GM23338 (cell line): ENCODE measurements around the gene UQCRC1. TPM values are rescaled to one million over a fixed set of nuclear protein-coding genes. Genes with fewer than 3 reads are reported as not detected.

Experiments used
- ATAC-seq: fragments of 200-7000 bp; cut with Tn5 transposase; 3 replicates; pipeline ENCODE4 v1.9.1; 2020
- DNase-seq: peaks from one replicate; pipeline ENCODE4 v3.0.0-alpha.2; 2015; ENCODE audit warnings: low spot score
- H2AFZ ChIP-seq: fragments of 200-600 bp; sonication (generic); 2 replicates; pipeline ENCODE4 v1.8.0; 2016; ENCODE audit warnings: antibody characterized with exemption, mild to moderate bottlenecking, moderate library complexity
- H3F3A ChIP-seq: fragments of 200-600 bp; sonication (generic); replicated peaks from 2 replicates; pipeline ENCODE4 v1.8.0; 2017; ENCODE audit warnings: antibody characterized with exemption, mixed run types, low read depth
- H3K27ac ChIP-seq: fragments of 200-600 bp; sonication (generic); 2 replicates; pipeline ENCODE4 v1.6.1; 2016; ENCODE audit warnings: low read depth
- H3K27me3 ChIP-seq: fragments of 200-600 bp; sonication (generic); 2 replicates; pipeline ENCODE4 v1.8.0; 2016; ENCODE audit warnings: mild to moderate bottlenecking, mixed run types, moderate library complexity; ENCODE audit not compliant: insufficient read depth
- H3K36me3 ChIP-seq: fragments of 200-600 bp; sonication (generic); 2 replicates; pipeline ENCODE4 v1.8.0; 2016; ENCODE audit warnings: mild to moderate bottlenecking; ENCODE audit not compliant: insufficient read depth
- H3K4me1 ChIP-seq: fragments of 200-600 bp; sonication (generic); 2 replicates; pipeline ENCODE4 v1.8.0; 2016; ENCODE audit warnings: mild to moderate bottlenecking, moderate library complexity; ENCODE audit not compliant: insufficient read depth
- H3K4me2 ChIP-seq: fragments of 200-600 bp; sonication (generic); 2 replicates; pipeline ENCODE4 v1.7.1; 2017; ENCODE audit warnings: mixed run types
- H3K4me3 ChIP-seq: fragments of 200-600 bp; sonication (generic); 2 replicates; pipeline ENCODE4 v1.6.1; 2016; ENCODE audit warnings: mixed run types
- H3K79me2 ChIP-seq: fragments of 200-600 bp; sonication (generic); replicated peaks from 2 replicates; pipeline ENCODE4 v1.8.0; 2017; ENCODE audit warnings: mild to moderate bottlenecking; ENCODE audit not compliant: insufficient read depth
- H3K9me2 ChIP-seq: fragments of 200-600 bp; sonication (generic); 2 replicates; pipeline ENCODE4 v1.8.0; 2017; ENCODE audit not compliant: insufficient read depth
- H4K20me1 ChIP-seq: fragments of 200-600 bp; sonication (generic); replicated peaks from 2 replicates; pipeline ENCODE4 v1.8.0; 2017; ENCODE audit warnings: mild to moderate bottlenecking; ENCODE audit not compliant: insufficient read depth
- H3K27ac Mint-ChIP-seq: 2 replicates; pipeline ENCODE4 v1.8.0; 2020; ENCODE audit warnings: inconsistent platforms, mild to moderate bottlenecking, moderate library complexity, mixed read lengths
- H3K27me3 Mint-ChIP-seq: 3 replicates; pipeline ENCODE4 v1.8.0; 2022; ENCODE audit warnings: low read depth, mild to moderate bottlenecking, moderate library complexity, mixed read lengths, inconsistent platforms; ENCODE audit not compliant: insufficient read depth, poor library complexity
- H3K36me3 Mint-ChIP-seq: 3 replicates; pipeline ENCODE4 v1.8.0; 2021; ENCODE audit warnings: low read depth, mild to moderate bottlenecking, inconsistent platforms, moderate library complexity, mixed read lengths
- H3K4me1 Mint-ChIP-seq: 3 replicates; pipeline ENCODE4 v1.8.0; 2020; ENCODE audit warnings: mild to moderate bottlenecking, inconsistent platforms, mixed read lengths
- H3K4me3 Mint-ChIP-seq: 3 replicates; pipeline ENCODE4 v1.8.0; 2021; ENCODE audit warnings: moderate library complexity, mild to moderate bottlenecking, inconsistent platforms, mixed read lengths
- H3K9me3 Mint-ChIP-seq: 3 replicates; pipeline ENCODE4 v1.8.0; 2020; ENCODE audit warnings: moderate library complexity, mild to moderate bottlenecking, inconsistent platforms, mixed read lengths
- CREB1 ChIP-seq: fragments of 250-450 bp; sonication (Bioruptor Pico); IDR thresholded peaks from 2 replicates; pipeline ENCODE4 v1.5.0; 2020; ENCODE audit warnings: low read depth, mild to moderate bottlenecking, moderate library complexity
- EZH2 ChIP-seq: fragments of 200-600 bp; sonication (generic); IDR thresholded peaks from one replicate; pipeline ENCODE4 v1.8.0; 2017; ENCODE audit warnings: antibody characterized with exemption, mild to moderate bottlenecking, low read depth; ENCODE audit not compliant: unreplicated experiment
- EZH2phosphoT487 ChIP-seq: fragments of 200-600 bp; sonication (generic); IDR thresholded peaks from one replicate; pipeline ENCODE4 v1.8.1; 2018; ENCODE audit warnings: antibody characterized with exemption; ENCODE audit not compliant: unreplicated experiment
- JUNB ChIP-seq: IDR thresholded peaks from one replicate; pipeline ENCODE4 v1.6.1; 2016; ENCODE audit warnings: antibody characterized with exemption; ENCODE audit not compliant: unreplicated experiment
- NANOG ChIP-seq: IDR thresholded peaks from 2 replicates; pipeline ENCODE4 v1.6.1; 2016; ENCODE audit warnings: antibody characterized with exemption, borderline replicate concordance
- POLR2AphosphoS5 ChIP-seq: IDR thresholded peaks from 2 replicates; pipeline ENCODE4 v1.6.1; 2016; ENCODE audit warnings: antibody characterized with exemption, low read depth
- STAT1 ChIP-seq: IDR thresholded peaks from one replicate; pipeline ENCODE4 v1.6.1; 2016; ENCODE audit warnings: antibody characterized with exemption; ENCODE audit not compliant: unreplicated experiment
- ZNF114 ChIP-seq: fragments of 250-450 bp; sonication (Bioruptor Pico); IDR thresholded peaks from 2 replicates; pipeline ENCODE4 v1.5.0; 2020; ENCODE audit warnings: mild to moderate bottlenecking, moderate library complexity
- ZNF331 ChIP-seq: fragments of 250-450 bp; sonication (Bioruptor Pico); IDR thresholded peaks from 2 replicates; pipeline ENCODE4 v1.5.0; 2020; ENCODE audit warnings: low read depth, mild to moderate bottlenecking, moderate library complexity
- polyA plus RNA-seq: library from polyadenylated mRNA; unstranded; fragments of >200 nt; fragmentation: Nextera tagmentation; extraction: Ambion mirVana; gene quantifications from 2 replicates; pipeline ENCODE4 v1.2.1, GENCODE V29; 2016
- total RNA-seq: library from RNA; depleted of rRNA; stranded (reverse); fragments of >200 nt; shearing (Covaris generic); gene quantifications from 2 replicates; pipeline ENCODE4 v1.2.3, GENCODE V29; 2014
- TF ChIP-seq, protein P1 (sequence below), 2 experiments: fragments of 200-600 bp in 1 of 2; sonication (generic) in 1 of 2; conservative IDR thresholded peaks; 2 replicates each; pipeline versions ENCODE4 v1.5.1 to v1.6.1; 2016 to 2017; ENCODE audit warnings: antibody characterized with exemption in 2 of 2, low read depth in 2 of 2, mild to moderate bottlenecking in 2 of 2, moderate library complexity in 1 of 2
- TF ChIP-seq, protein P2 (sequence below): IDR thresholded peaks from 2 replicates; pipeline ENCODE4 v1.6.1; 2016; ENCODE audit warnings: antibody characterized with exemption
- TF ChIP-seq, protein P3 (sequence below): fragments of 250-450 bp; sonication (Bioruptor Pico); IDR thresholded peaks from 2 replicates; pipeline ENCODE4 v1.5.0; 2020; ENCODE audit warnings: mild to moderate bottlenecking, moderate library complexity
- TF ChIP-seq, protein P4 (sequence below): IDR thresholded peaks from one replicate; pipeline ENCODE4 v1.6.1; 2018; ENCODE audit warnings: antibody characterized with exemption; ENCODE audit not compliant: unreplicated experiment

UQCRC1 gene
- total and polyA plus RNA-seq, 2 experiments from 2014 or later, result 232 to 439 TPM

DNA sequence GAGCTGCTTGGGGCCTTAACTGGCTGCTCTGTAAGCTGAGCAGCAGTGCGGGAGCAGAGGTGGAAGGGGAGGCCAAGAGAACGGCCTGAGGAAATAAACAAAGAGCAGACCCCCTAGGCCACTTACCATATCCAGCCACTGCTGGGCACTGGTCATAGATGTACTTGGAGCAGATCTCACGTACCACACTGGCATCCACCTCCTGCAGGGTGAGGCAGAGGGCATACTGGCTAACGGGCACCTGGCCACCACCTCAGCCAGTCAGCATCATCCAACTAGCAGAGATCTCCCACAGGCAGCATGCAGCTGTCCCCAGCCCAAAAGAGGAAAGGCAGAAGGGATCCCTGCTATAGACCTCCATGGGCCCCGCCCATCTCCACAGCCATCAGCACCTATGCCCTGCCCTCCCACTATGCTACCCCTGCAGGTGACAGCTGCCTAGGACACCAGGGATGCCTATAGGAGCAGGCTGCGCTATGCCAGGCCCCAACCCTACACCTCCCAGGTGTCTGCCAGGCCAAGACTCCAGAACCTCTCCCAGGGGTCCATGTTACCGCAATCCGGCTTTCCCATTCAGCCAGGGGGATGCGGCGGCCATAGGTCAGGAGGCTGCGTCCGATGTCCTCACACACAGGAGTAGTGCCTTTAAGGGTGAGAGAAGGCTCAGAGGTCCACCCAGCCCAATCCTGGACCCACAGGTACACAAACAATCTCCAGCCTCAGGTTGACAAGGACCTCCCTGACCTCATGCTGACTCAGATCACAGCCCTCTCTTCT, 9.7 kb downstream of the UQCRC1 start:
- Histone ChIP-seq H3F3A (0 out of 2 replicates have a peak, but pooled peaks cover 7% of the 10 kb centered on the region), H3K27ac (no peak overlapping the region), H3K36me3 (peaks cover 16% of the 10 kb centered on the region), H3K27me3 (peaks cover under 1% of the 10 kb centered on the region; the same call in 1 of the 2 replicates), H3K9me2 (no peaks in the 10 kb centered on the region), H3K4me1 (peaks cover 11% of the 10 kb centered on the region; the same call in 1 of the 2 replicates), H2AFZ (no peak overlapping the region), H4K20me1 (peaks cover 7% of the 10 kb centered on the region), H3K4me3 (no peak overlapping the region), H3K4me2 (no peak overlapping the region), H3K79me2 (no peaks in the 10 kb centered on the region)
- no peak for DNase-seq
- peaks cover 67% of the 10 kb centered on the region for H3K36me3 Mint-ChIP-seq
- peaks cover 8% of the 10 kb centered on the region for H3K4me1 Mint-ChIP-seq
- H3K9me3 Mint-ChIP-seq, result no peaks in the 10 kb centered on the region
- peaks cover 20% of the 10 kb centered on the region for H3K27me3 Mint-ChIP-seq
- TF ChIP-seq, protein P1, sequence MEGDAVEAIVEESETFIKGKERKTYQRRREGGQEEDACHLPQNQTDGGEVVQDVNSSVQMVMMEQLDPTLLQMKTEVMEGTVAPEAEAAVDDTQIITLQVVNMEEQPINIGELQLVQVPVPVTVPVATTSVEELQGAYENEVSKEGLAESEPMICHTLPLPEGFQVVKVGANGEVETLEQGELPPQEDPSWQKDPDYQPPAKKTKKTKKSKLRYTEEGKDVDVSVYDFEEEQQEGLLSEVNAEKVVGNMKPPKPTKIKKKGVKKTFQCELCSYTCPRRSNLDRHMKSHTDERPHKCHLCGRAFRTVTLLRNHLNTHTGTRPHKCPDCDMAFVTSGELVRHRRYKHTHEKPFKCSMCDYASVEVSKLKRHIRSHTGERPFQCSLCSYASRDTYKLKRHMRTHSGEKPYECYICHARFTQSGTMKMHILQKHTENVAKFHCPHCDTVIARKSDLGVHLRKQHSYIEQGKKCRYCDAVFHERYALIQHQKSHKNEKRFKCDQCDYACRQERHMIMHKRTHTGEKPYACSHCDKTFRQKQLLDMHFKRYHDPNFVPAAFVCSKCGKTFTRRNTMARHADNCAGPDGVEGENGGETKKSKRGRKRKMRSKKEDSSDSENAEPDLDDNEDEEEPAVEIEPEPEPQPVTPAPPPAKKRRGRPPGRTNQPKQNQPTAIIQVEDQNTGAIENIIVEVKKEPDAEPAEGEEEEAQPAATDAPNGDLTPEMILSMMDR (conservative IDR thresholded peaks at IDR 0.05; ENCODE audit: low read depth in 2 of 2), result no peak
- TF ChIP-seq POLR2AphosphoS5 (no peak), JUNB (no peak), NANOG (no peak), STAT1 (no peak), CREB1 (CRISPR knock-in tag) (no peak), ZNF331 (CRISPR knock-in tag) (no peak), ZNF114 (no peak), EZH2 (no peak), EZH2phosphoT487 (no peak)
- TF ChIP-seq, protein P2, sequence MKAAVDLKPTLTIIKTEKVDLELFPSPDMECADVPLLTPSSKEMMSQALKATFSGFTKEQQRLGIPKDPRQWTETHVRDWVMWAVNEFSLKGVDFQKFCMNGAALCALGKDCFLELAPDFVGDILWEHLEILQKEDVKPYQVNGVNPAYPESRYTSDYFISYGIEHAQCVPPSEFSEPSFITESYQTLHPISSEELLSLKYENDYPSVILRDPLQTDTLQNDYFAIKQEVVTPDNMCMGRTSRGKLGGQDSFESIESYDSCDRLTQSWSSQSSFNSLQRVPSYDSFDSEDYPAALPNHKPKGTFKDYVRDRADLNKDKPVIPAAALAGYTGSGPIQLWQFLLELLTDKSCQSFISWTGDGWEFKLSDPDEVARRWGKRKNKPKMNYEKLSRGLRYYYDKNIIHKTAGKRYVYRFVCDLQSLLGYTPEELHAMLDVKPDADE, result no peak
- TF ChIP-seq, protein P3, sequence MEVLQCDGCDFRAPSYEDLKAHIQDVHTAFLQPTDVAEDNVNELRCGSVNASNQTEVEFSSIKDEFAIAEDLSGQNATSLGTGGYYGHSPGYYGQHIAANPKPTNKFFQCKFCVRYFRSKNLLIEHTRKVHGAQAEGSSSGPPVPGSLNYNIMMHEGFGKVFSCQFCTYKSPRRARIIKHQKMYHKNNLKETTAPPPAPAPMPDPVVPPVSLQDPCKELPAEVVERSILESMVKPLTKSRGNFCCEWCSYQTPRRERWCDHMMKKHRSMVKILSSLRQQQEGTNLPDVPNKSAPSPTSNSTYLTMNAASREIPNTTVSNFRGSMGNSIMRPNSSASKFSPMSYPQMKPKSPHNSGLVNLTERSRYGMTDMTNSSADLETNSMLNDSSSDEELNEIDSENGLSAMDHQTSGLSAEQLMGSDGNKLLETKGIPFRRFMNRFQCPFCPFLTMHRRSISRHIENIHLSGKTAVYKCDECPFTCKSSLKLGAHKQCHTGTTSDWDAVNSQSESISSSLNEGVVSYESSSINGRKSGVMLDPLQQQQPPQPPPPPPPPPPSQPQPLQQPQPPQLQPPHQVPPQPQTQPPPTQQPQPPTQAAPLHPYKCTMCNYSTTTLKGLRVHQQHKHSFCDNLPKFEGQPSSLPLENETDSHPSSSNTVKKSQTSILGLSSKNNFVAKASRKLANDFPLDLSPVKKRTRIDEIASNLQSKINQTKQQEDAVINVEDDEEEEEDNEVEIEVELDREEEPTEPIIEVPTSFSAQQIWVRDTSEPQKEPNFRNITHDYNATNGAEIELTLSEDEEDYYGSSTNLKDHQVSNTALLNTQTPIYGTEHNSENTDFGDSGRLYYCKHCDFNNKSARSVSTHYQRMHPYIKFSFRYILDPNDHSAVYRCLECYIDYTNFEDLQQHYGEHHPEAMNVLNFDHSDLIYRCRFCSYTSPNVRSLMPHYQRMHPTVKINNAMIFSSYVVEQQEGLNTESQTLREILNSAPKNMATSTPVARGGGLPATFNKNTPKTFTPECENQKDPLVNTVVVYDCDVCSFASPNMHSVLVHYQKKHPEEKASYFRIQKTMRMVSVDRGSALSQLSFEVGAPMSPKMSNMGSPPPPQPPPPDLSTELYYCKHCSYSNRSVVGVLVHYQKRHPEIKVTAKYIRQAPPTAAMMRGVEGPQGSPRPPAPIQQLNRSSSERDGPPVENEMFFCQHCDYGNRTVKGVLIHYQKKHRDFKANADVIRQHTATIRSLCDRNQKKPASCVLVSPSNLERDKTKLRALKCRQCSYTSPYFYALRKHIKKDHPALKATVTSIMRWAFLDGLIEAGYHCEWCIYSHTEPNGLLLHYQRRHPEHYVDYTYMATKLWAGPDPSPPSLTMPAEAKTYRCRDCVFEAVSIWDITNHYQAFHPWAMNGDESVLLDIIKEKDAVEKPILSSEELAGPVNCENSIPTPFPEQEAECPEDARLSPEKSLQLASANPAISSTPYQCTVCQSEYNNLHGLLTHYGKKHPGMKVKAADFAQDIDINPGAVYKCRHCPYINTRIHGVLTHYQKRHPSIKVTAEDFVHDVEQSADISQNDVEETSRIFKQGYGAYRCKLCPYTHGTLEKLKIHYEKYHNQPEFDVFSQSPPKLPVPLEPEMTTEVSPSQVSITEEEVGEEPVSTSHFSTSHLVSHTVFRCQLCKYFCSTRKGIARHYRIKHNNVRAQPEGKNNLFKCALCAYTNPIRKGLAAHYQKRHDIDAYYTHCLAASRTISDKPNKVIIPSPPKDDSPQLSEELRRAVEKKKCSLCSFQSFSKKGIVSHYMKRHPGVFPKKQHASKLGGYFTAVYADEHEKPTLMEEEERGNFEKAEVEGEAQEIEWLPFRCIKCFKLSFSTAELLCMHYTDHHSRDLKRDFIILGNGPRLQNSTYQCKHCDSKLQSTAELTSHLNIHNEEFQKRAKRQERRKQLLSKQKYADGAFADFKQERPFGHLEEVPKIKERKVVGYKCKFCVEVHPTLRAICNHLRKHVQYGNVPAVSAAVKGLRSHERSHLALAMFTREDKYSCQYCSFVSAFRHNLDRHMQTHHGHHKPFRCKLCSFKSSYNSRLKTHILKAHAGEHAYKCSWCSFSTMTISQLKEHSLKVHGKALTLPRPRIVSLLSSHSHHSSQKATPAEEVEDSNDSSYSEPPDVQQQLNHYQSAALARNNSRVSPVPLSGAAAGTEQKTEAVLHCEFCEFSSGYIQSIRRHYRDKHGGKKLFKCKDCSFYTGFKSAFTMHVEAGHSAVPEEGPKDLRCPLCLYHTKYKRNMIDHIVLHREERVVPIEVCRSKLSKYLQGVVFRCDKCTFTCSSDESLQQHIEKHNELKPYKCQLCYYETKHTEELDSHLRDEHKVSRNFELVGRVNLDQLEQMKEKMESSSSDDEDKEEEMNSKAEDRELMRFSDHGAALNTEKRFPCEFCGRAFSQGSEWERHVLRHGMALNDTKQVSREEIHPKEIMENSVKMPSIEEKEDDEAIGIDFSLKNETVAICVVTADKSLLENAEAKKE (CRISPR knock-in tag), result no peak
- TF ChIP-seq, protein P4, sequence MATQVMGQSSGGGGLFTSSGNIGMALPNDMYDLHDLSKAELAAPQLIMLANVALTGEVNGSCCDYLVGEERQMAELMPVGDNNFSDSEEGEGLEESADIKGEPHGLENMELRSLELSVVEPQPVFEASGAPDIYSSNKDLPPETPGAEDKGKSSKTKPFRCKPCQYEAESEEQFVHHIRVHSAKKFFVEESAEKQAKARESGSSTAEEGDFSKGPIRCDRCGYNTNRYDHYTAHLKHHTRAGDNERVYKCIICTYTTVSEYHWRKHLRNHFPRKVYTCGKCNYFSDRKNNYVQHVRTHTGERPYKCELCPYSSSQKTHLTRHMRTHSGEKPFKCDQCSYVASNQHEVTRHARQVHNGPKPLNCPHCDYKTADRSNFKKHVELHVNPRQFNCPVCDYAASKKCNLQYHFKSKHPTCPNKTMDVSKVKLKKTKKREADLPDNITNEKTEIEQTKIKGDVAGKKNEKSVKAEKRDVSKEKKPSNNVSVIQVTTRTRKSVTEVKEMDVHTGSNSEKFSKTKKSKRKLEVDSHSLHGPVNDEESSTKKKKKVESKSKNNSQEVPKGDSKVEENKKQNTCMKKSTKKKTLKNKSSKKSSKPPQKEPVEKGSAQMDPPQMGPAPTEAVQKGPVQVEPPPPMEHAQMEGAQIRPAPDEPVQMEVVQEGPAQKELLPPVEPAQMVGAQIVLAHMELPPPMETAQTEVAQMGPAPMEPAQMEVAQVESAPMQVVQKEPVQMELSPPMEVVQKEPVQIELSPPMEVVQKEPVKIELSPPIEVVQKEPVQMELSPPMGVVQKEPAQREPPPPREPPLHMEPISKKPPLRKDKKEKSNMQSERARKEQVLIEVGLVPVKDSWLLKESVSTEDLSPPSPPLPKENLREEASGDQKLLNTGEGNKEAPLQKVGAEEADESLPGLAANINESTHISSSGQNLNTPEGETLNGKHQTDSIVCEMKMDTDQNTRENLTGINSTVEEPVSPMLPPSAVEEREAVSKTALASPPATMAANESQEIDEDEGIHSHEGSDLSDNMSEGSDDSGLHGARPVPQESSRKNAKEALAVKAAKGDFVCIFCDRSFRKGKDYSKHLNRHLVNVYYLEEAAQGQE, result no peak
- H3K4me3 Mint-ChIP-seq, result no peak overlapping the region
- no peak overlapping the region for H3K27ac Mint-ChIP-seq
- no peak for ATAC-seq
